ENCODE measurements around the gene ALKBH8. TPM values are rescaled to one million over a fixed set of nuclear protein-coding genes. Genes with fewer than 3 reads are reported as not detected.
A peak's percentile ranks its signal among the peaks of the same experiment; 100 is the strongest.

ALKBH8 gene
- total and polyA plus RNA-seq, 2 of the 8 experiments (the other 6 are each of a cell fraction or from before 2014, with no cell fraction given) = 3.6 to 11.9 TPM

GRCh38 chr11:107592813-107593212, 27.3 kb upstream of the ALKBH8 start:
- no peak overlapping the region for H3K27ac ChIP-seq (ENCODE audit: low read depth, low read length)
- no peak overlapping the region for H2BK5ac ChIP-seq (ENCODE audit: low read depth, low read length)
- ChIA-PET POLR2A (ENCODE audit: partially characterized antibody) (no interaction called here), CTCF (ENCODE audit: partially characterized antibody) (interaction anchor here (4.7 to 8.6 kb wide), 3 partner anchors 14 to 96 kb away, joined by 17 to 73 read pairs (median 50); partner anchors contain the start of gene ALKBH8)
- no peak overlapping the region for H2BK120ac ChIP-seq (replicated peaks; ENCODE audit: low read depth, low read length)
- no peak overlapping the region for H3K23ac ChIP-seq (ENCODE audit: insufficient read length)
- no peak overlapping the region for H4K8ac ChIP-seq (ENCODE audit: extremely low read depth, insufficient read depth, low read length)
- no peaks in the 10 kb centered on the region for H3K9me3 ChIP-seq (ENCODE audit: insufficient read depth in 2 of 2, low read depth in 1 of 2, low read length in 1 of 2)
- H2BK12ac ChIP-seq (ENCODE audit: low read depth, low read length) = no peak overlapping the region
- H3K23me2 ChIP-seq (ENCODE audit: low read depth, low read length) = peaks cover 11% of the 10 kb centered on the region
- H4K20me1 ChIP-seq (replicated peaks in 1 of 2; ENCODE audit: control insufficient read depth in 1 of 2, insufficient read depth in 2 of 2, low read length in 2 of 2) = peaks cover 4 to 7% of the 10 kb centered on the region in 2 experiments
- peak overlapping the region in 1 of 4 experiments; percentile 84; a peak in 3 of 8 replicates for H3K4me3 ChIP-seq (ENCODE audit: extremely low read depth in 1 of 4, insufficient read depth in 2 of 4, low read depth in 3 of 4, low read length in 4 of 4)
- no peaks in the 10 kb centered on the region for H3K79me1 ChIP-seq (ENCODE audit: low read depth, low read length)
- H2BK20ac ChIP-seq (ENCODE audit: low read length) = no peak overlapping the region
- H3K4ac ChIP-seq (replicated peaks; ENCODE audit: insufficient read length, low read depth, low read length) = no peak overlapping the region
- no peak overlapping the region for H3K18ac ChIP-seq (ENCODE audit: extremely low read depth, low read length)
- no peak overlapping the region for H2AFZ ChIP-seq (ENCODE audit: low read length)
- no peak for TF ChIP-seq HDAC2 (IDR thresholded peaks at IDR 0.05; ENCODE audit: borderline replicate concordance in 1 of 2, low read depth in 2 of 2, low read length in 2 of 2)
- no peak for TF ChIP-seq ASH2L (IDR thresholded peaks at IDR 0.05; ENCODE audit: low read length)
- no peak for TF ChIP-seq SIN3A (conservative IDR thresholded peaks at IDR 0.05 in 1 of 2, IDR thresholded peaks at IDR 0.05 in 1 of 2; ENCODE audit: low read depth in 1 of 2, low read length in 2 of 2)
- TF ChIP-seq, protein P1, sequence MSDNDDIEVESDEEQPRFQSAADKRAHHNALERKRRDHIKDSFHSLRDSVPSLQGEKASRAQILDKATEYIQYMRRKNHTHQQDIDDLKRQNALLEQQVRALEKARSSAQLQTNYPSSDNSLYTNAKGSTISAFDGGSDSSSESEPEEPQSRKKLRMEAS (IDR thresholded peaks at IDR 0.05) = no peak
- no peak for TF ChIP-seq TCF12 (IDR thresholded peaks at IDR 0.05; ENCODE audit: low read depth, low read length)
- TF ChIP-seq, protein P2, sequence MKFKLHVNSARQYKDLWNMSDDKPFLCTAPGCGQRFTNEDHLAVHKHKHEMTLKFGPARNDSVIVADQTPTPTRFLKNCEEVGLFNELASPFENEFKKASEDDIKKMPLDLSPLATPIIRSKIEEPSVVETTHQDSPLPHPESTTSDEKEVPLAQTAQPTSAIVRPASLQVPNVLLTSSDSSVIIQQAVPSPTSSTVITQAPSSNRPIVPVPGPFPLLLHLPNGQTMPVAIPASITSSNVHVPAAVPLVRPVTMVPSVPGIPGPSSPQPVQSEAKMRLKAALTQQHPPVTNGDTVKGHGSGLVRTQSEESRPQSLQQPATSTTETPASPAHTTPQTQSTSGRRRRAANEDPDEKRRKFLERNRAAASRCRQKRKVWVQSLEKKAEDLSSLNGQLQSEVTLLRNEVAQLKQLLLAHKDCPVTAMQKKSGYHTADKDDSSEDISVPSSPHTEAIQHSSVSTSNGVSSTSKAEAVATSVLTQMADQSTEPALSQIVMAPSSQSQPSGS (IDR thresholded peaks at IDR 0.05; ENCODE audit: low read length) = no peak
- no peak for TF ChIP-seq MAFK (IDR thresholded peaks at IDR 0.05; ENCODE audit: low read depth, low read length)
- no peak overlapping the region for H2AK5ac ChIP-seq (ENCODE audit: low read depth, low read length)
- peaks cover 17 to 57% (median 46%) of the 10 kb centered on the region in 4 experiments for H3K27me3 ChIP-seq (replicated peaks in 1 of 4; ENCODE audit: control insufficient read depth in 3 of 4, extremely low read depth in 1 of 4, insufficient read depth in 3 of 4, low read length in 3 of 4)
- WGBS, 2 experiments (ENCODE audit: extremely low coverage in 1 of 2, insufficient coverage in 1 of 2, insufficient read length in 1 of 2, insufficient replicate concordance in 2 of 2, low coverage in 1 of 2, low lambda C conversion rate in 2 of 2, missing lambda C conversion rate in 1 of 2) = 13% methylated on average over 5 of the region's 5 CpGs; no CpG with 5 or more reads in 1 of the 2 experiments
- no peak overlapping the region for H3K14ac ChIP-seq (ENCODE audit: insufficient read length)
- FAIRE-seq (peak; percentile 75), DNase-seq (ENCODE audit: low read depth in 1 of 2, low spot score in 2 of 2) (no peak)
- no peak overlapping the region for H3K9ac ChIP-seq (replicated peaks in 1 of 4; ENCODE audit: extremely low read depth in 1 of 4, low read depth in 3 of 4, low read length in 3 of 4)
- no peak overlapping the region for H3K56ac ChIP-seq (replicated peaks; ENCODE audit: insufficient read length, low read depth, low read length)
- H3K4me1 ChIP-seq (replicated peaks in 1 of 4; ENCODE audit: control insufficient read depth in 3 of 4, insufficient read depth in 4 of 4, low read length in 3 of 4) = peaks cover 0 to 16% (median 10%) of the 10 kb centered on the region in 4 experiments; a peak in 6 of 7 replicates
- no peak overlapping the region for H4K91ac ChIP-seq (replicated peaks; ENCODE audit: insufficient read length, low read length)
- peak overlapping the region; percentile 30 to 99; a peak in 3 of 4 replicates for H3K4me2 ChIP-seq (ENCODE audit: insufficient read depth in 1 of 2, low read depth in 2 of 2, low read length in 2 of 2)
- H3K36me3 ChIP-seq (ENCODE audit: control insufficient read depth in 2 of 4, insufficient read depth in 4 of 4, low read length in 3 of 4) = no peaks in the 10 kb centered on the region
- no peak overlapping the region for H4K5ac ChIP-seq (ENCODE audit: insufficient read length, low read depth, low read length)
- H3K79me2 ChIP-seq (ENCODE audit: control insufficient read depth in 1 of 2, insufficient read depth in 2 of 2, low read length in 2 of 2) = no peaks in the 10 kb centered on the region
- no peak overlapping the region for H2BK15ac ChIP-seq (ENCODE audit: low read length)
